ENCODE measurements around the gene CCDC192.

CCDC192 gene

GRCh38 chr5:127805448-127805847, 102.3 kb downstream of the CCDC192 start:
- no peaks in the 10 kb centered on the region for H3K9me2 ChIP-seq (replicated peaks; ENCODE audit: insufficient read depth, low read length)
- H3K4me3 ChIP-seq (ENCODE audit: insufficient read depth, low read length, poor library complexity, severe bottlenecking) = no peak overlapping the region
- H3K9ac ChIP-seq (ENCODE audit: low read length) = no peak overlapping the region
- H4K20me1 ChIP-seq (ENCODE audit: low read depth, low read length) = no peaks in the 10 kb centered on the region
- H3K36me3 ChIP-seq (ENCODE audit: low read length) = no peaks in the 10 kb centered on the region
- no peaks in the 10 kb centered on the region for H3K27me3 ChIP-seq (ENCODE audit: low read length)
- no peak overlapping the region for H2AFZ ChIP-seq (ENCODE audit: low read depth, low read length, severe bottlenecking)
- no peaks in the 10 kb centered on the region for H3F3A ChIP-seq (ENCODE audit: insufficient read depth)
- H3K79me2 ChIP-seq (ENCODE audit: insufficient read depth, low read length) = no peaks in the 10 kb centered on the region
- TF ChIP-seq CTCF (IDR thresholded peaks at IDR 0.05; ENCODE audit: insufficient read depth, low read length, poor library complexity, severe bottlenecking) (no peak), EZH2phosphoT487 (conservative IDR thresholded peaks at IDR 0.05; ENCODE audit: low read length) (no peak)
- H3K27ac ChIP-seq (ENCODE audit: low read depth, low read length) = no peak overlapping the region
- no peak overlapping the region for H3K4me2 ChIP-seq (ENCODE audit: low read depth, low read length, poor library complexity, severe bottlenecking)
- no peaks in the 10 kb centered on the region for H3K9me3 ChIP-seq (ENCODE audit: insufficient read depth, low read length)

GRCh38 chr5:127806776-127807175, 103.6 kb downstream of the CCDC192 start:
- H3K79me2 ChIP-seq (ENCODE audit: insufficient read depth, low read length) = no peaks in the 10 kb centered on the region
- H3K4me2 ChIP-seq (ENCODE audit: low read depth, low read length, poor library complexity, severe bottlenecking) = no peak overlapping the region
- no peak overlapping the region for H3K27ac ChIP-seq (ENCODE audit: low read depth, low read length)
- no peaks in the 10 kb centered on the region for H4K20me1 ChIP-seq (ENCODE audit: low read depth, low read length)
- H3K9ac ChIP-seq (ENCODE audit: low read length) = no peak overlapping the region
- no peak overlapping the region for H2AFZ ChIP-seq (ENCODE audit: low read depth, low read length, severe bottlenecking)
- no peak overlapping the region for H3K4me3 ChIP-seq (ENCODE audit: insufficient read depth, low read length, poor library complexity, severe bottlenecking)
- no peak for TF ChIP-seq EZH2phosphoT487 (conservative IDR thresholded peaks at IDR 0.05; ENCODE audit: low read length)
- no peak for TF ChIP-seq CTCF (IDR thresholded peaks at IDR 0.05; ENCODE audit: insufficient read depth, low read length, poor library complexity, severe bottlenecking)
- H3K9me2 ChIP-seq (replicated peaks; ENCODE audit: insufficient read depth, low read length) = no peaks in the 10 kb centered on the region
- H3K36me3 ChIP-seq (ENCODE audit: low read length) = no peaks in the 10 kb centered on the region
- no peaks in the 10 kb centered on the region for H3K27me3 ChIP-seq (ENCODE audit: low read length)
- H3K9me3 ChIP-seq (ENCODE audit: insufficient read depth, low read length) = no peaks in the 10 kb centered on the region
- H3F3A ChIP-seq (ENCODE audit: insufficient read depth) = no peaks in the 10 kb centered on the region

GRCh38 chr5:127809533-127809932, 106.3 kb downstream of the CCDC192 start:
- H3K27ac ChIP-seq (ENCODE audit: low read depth, low read length) = no peak overlapping the region
- H3K79me2 ChIP-seq (ENCODE audit: insufficient read depth, low read length) = no peaks in the 10 kb centered on the region
- no peaks in the 10 kb centered on the region for H3K9me2 ChIP-seq (replicated peaks; ENCODE audit: insufficient read depth, low read length)
- H3K27me3 ChIP-seq (ENCODE audit: low read length) = no peaks in the 10 kb centered on the region
- no peaks in the 10 kb centered on the region for H3K9me3 ChIP-seq (ENCODE audit: insufficient read depth, low read length)
- H3K9ac ChIP-seq (ENCODE audit: low read length) = no peak overlapping the region
- no peak overlapping the region for H3K4me3 ChIP-seq (ENCODE audit: insufficient read depth, low read length, poor library complexity, severe bottlenecking)
- TF ChIP-seq EZH2phosphoT487 (conservative IDR thresholded peaks at IDR 0.05; ENCODE audit: low read length) (no peak), CTCF (IDR thresholded peaks at IDR 0.05; ENCODE audit: insufficient read depth, low read length, poor library complexity, severe bottlenecking) (no peak)
- no peaks in the 10 kb centered on the region for H3K36me3 ChIP-seq (ENCODE audit: low read length)
- no peaks in the 10 kb centered on the region for H3F3A ChIP-seq (ENCODE audit: insufficient read depth)
- no peaks in the 10 kb centered on the region for H4K20me1 ChIP-seq (ENCODE audit: low read depth, low read length)
- no peak overlapping the region for H2AFZ ChIP-seq (ENCODE audit: low read depth, low read length, severe bottlenecking)
- no peak overlapping the region for H3K4me2 ChIP-seq (ENCODE audit: low read depth, low read length, poor library complexity, severe bottlenecking)

Measured in SU-DHL-6 (cell line).